Measurements from ENCODE around the gene CR1.
A peak's percentile ranks its signal among the peaks of the same experiment; 100 is the strongest.
"Not testable (repeated sequence)": the region's sequence is repeated elsewhere in the genome, so short reads cannot be mapped to it uniquely, and the experiment has no call there.

CR1 gene

DNA sequence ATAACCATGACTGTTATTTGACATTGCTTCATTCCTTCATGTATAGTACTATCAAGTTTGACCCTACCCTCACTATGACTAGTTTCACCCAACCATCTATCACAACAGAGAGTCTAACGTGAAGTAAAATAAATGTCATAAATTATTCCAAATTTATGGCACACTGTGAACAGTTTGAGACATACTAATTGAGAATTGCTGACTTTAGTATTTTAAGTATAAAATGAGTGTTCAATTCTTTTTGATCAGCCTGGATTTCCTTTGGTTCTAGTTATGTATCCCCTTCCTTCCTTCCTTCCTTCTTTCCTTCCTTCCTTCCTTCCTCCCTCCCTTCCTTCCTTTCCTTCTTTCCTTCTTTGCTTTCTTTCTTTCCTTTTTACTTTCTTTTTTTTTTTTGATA, 14.5 kb downstream of the CR1 start:
- DNase-seq, result no peak

DNA sequence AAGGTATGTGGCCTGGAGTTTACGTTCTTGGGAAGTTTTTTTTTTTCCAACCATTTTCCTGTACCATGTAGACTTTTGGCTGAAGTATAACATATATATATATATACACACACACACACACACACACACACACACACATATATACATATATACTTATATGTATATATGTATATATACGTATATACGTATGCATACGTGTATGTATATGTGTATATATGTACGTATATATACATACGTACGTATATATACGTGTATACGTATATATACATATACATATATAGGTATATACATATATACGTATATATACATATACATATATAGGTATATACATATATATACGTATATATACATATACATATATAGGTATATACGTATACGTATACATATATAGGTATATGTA, 18.9 kb downstream of the CR1 start:
- DNase-seq, result no peak

DNA sequence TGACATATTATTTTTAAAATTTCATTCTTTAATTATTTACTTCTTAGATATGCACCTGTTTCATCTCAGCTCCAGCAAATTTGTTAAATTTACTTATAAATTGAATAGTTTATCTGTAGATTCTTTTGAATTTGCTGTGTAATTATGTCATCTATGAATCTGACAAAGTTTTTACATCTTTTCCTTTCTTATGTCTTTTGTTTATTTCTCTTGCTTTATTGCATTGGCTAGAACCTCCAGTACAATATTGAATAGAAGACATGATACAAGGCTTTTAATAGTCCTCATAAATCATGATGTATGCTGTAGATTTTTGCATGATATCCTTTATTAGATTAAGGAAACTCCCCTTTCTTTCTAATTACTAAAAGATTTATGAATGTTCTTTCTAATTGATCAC, 20.8 kb downstream of the CR1 start:
- no peak for DNase-seq

DNA sequence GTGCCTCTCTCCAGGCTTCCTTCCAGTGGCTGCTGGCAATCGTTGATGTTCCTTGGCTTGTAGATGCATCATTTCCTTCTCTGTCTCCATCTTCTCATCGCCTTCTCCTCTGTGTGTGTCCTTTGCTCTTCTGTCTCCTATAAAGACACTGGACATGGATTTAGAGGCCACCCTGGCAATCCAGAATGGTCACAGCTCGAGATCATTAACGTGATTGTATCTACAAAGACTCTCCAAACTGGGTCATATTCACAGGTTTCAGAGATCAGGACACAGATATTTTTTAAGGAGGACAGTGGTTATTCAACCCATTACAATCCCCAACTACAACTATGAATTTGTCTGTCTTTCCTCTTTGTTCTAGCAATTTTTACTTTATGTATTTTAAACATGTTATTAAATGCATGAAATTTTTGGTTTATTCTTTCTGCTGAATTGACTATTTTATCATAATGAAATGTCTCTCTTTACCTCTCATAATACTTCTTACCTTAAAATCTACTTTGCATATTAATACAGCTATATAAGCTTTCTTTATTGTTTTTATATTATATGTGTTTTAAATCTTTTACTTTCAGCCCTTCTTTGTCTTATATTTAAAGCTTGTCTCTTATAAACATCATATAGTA, 22.8 kb downstream of the CR1 start:
- DNase-seq, result no peak

DNA sequence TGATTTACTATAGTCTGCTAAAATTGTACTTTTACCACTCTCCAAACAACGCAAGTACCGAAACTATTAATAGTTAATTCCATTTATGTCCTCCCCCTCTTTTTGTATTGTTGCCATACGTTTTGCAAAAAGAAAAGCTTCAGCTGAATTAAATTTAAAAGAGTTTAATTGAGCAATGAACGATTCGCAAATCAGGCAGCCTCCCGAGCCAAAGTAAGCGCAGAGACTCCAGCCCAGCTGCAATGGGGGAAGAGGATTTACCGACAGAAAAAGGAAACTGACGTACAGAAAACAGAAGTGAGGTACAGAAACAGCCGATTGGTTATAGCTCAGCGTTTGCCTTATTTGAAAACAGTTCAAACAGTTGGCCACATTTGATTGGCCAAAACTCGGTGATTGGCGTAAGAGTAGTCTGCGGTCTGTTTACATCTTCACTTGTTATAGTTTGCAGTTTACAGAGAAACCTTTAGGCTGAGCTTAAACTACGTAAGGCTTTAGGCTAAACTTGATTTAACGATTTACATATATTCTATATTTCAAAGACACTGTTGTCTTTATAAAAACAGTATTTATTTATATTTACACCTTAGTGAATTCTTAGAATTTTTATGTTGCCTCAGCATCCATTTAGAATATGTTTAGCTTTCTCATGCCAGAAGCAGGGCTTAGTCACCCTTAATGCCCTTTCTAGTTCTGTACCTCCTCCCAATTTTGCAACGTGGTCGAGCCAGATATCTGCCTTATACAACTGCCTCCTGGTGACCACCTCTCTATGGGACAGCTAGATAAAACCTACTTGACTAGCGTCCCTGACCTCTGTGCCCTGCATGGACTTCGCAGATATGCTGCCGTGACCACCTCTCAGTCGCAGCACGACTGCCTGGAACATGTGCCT, 23.8 kb downstream of the CR1 start:
- no peak for DNase-seq

DNA sequence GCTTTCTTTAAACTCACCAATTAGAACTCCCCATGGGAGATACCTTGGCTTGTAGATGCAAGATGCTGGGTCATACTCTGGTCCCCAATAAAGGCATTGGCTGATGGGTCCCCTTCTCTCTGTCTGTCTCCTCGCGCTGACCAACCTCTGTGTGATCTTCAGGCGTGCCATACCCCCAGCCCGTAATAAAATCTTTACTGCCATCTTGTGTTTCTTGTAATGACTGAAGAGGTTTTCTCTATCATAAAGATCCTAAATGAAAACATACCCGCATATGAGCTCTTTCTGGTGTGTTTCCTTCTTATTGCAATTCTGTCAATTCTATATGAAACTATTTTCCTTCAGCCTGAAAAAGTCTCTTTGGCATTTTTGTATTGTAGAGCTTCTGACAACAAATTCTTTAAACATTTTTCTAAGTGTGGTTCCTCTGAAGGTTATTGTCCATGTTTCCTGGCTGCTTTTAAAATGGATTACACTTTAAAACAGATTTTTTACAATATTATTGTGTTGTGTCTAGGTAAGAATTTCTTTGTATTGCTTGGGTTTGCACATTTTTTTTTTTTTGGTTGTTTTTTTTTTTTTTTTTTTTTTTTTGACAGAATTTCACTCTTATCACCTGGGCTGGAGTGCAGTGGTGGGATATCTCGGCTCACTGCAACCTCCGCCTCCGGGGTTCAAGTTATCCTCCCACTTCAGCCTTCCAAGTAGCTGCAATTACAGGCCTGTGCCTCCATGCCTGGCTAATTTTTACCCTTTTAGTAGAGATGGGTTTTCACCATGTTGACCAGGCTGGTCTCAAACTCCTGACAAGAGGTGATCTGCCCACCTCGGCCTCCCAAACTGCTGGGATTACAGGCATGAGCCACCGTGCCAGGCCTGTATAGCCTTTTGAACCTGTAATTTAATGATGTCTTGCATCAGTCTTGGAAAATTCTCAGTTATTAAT, 24.7 kb downstream of the CR1 start:
- DNase-seq, result not testable (repeated sequence)

DNA sequence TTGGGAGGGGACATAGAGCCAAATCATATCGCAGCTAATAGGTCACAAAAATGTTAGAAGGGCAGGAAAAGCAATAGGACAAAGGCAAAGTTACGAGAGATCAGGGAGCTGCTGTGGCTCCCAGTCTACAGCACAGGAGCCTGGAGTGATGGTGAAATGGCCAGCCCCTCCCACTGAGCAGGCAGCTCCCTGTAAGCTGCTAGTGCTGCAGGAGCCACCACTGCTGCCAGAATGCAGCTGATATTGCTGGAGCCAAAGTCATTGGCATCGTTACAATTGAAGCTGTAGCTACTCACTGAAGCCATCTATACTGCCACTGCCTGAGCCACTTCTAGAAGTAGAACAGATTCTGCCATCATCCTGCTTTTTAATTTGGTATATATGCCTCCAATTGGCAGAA, 29.3 kb downstream of the CR1 start:
- DNase-seq, result not testable (repeated sequence)

DNA sequence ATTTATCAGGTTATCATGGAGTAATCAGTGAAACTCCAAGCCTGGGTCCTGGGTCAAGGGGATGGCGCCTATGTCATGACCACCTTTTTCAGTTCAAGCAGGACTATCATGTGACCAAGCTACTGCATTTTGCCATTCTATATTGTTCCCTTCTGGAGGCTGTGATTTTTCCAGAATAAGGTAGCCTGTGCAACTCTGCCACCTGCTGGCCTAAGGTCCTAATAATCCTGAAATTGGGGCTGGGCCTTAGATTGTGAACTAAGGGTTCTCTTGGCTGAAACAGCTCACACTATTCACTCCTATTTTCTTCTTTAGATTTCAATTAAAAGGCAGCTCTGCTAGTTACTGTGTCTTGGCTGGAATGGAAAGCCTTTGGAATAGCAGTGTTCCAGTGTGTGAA, 32.4 kb downstream of the CR1 start:
- DNase-seq, result not testable (repeated sequence)

DNA sequence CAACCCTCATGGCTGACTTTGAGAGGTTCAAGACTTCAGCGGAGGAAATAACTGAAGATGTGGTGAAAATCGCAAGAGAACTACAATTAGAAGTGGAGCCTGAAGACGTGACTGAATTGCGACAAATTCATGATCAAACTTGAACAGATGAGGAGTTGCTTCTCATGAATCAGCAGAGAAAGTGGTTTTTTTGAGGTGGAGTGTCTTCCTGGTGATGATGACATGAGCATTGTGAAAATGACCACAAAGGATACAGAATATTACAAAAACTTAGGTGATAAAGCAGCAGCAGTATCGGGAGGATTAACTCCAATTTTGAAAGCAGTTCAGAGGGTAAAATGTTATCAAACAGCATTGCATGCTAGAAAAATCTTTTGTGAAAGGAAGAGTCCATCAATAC, 40.3 kb downstream of the CR1 start:
- DNase-seq, result not testable (repeated sequence)

DNA sequence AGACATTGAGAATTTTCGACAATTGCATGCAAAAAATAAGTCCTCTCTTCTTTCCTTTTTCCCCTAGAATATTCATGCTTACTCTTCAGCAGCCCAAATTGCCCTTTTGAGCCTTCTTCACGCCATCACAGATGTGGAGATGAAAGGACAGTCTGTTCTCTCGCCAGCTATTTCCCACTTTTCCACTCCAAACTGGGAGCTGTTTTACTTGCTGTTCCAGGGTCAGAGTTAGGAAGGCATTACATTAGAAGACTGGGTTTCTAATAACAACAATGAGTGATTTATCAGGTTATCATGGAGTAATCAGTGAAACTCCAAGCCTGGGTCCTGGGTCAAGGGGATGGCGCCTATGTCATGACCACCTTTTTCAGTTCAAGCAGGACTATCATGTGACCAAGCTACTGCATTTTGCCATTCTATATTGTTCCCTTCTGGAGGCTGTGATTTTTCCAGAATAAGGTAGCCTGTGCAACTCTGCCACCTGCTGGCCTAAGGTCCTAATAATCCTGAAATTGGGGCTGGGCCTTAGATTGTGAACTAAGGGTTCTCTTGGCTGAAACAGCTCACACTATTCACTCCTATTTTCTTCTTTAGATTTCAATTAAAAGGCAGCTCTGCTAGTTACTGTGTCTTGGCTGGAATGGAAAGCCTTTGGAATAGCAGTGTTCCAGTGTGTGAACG, 50.9 kb downstream of the CR1 start:
- DNase-seq, result not testable (repeated sequence)

DNA sequence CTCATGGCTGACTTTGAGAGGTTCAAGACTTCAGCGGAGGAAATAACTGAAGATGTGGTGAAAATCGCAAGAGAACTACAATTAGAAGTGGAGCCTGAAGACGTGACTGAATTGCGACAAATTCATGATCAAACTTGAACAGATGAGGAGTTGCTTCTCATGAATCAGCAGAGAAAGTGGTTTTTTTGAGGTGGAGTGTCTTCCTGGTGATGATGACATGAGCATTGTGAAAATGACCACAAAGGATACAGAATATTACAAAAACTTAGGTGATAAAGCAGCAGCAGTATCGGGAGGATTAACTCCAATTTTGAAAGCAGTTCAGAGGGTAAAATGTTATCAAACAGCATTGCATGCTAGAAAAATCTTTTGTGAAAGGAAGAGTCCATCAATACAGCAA, 58.9 kb downstream of the CR1 start:
- not testable (repeated sequence) for DNase-seq

DNA sequence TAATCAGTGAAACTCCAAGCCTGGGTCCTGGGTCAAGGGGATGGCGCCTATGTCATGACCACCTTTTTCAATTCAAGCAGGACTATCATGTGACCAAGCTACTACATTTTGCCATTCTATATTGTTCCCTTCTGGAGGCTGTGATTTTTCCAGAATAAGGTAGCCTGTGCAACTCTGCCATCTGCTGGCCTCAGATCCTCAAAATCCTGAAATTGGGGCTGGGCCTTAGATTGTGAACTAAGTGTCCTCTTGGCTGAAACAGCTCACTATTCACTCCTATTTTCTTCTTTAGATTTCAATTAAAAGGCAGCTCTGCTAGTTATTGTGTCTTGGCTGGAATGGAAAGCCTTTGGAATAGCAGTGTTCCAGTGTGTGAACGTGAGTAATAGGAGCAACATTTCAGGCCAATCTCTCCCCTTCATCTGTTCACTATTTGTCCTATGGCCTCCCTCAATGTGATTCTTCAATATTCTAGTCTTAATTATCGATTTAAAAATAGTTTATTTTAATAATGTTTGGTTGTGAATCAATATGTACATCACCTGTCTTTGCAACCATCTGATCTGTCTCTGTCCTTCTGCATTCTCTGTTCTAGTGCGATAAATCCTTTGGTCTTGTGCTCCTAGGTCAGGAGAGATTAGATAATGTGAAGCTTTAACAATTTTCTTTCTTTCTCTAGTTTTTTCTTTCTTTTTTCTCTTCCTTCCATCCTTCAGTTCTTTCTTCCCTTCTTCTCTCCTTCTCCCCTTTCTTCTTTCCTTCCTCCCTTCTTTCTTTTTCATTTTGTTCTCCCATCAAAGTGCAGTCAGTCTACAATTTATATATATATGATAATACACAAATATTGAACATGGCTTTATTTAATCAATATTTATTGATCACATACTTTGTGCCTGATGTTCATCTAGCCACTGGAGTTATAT, 69.8 kb downstream of the CR1 start:
- peak in 1 of 2 donors; percentile 1 for DNase-seq

DNA sequence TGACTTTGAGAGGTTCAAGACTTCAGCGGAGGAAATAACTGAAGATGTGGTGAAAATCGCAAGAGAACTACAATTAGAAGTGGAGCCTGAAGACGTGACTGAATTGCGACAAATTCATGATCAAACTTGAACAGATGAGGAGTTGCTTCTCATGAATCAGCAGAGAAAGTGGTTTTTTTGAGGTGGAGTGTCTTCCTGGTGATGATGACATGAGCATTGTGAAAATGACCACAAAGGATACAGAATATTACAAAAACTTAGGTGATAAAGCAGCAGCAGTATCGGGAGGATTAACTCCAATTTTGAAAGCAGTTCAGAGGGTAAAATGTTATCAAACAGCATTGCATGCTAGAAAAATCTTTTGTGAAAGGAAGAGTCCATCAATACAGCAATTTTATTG, 76.0 kb downstream of the CR1 start:
- DNase-seq, result not testable (repeated sequence)

DNA sequence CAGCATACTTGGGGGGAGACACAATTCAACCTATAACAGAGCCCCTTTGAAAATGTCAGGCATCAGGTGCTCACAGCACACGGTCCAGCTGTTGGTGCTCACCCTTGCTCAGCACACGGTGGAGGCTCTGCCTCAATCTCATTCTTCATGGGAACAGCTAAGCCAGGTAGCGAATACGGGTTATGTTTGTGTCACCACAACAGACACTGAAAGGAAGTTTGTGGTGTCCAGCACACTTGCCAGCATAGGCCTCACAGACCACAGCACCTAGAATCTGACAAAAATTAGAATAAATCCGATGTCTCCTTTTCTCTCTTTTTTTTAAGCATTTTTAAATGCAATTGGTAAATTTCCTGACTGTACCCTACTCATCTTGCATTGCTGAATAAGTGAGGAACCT, 77.1 kb downstream of the CR1 start:
- DNase-seq, result not testable (repeated sequence)

DNA sequence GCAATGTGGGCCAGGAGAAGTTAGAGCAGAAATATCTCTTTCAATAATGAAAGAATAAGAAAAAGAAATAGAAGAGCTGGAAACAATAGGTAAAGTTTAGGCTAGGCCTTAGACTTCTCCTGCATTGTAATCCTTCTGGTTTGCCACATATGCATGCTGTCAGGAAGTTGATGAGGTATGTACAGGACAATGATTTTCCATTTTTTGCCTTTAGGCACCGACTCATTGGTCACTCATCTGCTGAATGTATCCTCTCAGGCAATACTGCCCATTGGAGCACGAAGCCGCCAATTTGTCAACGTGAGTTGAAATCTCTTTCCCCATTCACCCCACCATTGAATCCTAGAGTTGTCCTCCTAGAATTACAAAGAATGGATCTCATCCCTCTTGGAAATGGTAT, 79.4 kb downstream of the CR1 start:
- not testable (repeated sequence) for DNase-seq

DNA sequence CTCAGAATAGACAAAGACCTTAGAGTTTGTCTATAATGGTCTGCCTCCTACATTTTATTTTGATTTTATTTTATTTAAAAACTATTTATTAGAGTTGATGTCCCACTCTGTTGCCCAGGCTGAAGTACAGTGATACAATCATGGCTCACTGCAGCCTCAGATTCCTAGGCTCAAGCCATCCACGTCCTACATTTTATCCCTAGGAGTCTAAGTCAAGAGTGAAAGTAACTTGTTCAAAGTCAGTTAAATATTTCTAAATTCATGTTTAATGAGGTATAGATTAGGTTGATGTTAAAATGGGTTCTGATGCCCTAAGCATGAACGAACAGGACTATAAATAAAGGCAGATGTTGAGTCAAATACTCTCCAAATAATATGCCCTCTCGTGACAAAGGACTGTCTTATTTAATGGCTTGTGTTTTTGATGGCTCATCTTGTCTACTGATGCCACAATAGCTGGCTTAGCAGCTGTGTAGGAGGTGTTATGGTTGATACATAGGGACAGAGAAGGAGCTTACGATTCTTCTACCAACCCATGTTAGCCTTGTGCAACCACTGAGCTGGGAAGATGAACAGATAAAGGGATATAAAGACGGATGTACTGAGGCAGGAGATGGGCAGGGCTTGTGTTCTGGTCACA, 83.0 kb downstream of the CR1 start:
- no peak for DNase-seq

DNA sequence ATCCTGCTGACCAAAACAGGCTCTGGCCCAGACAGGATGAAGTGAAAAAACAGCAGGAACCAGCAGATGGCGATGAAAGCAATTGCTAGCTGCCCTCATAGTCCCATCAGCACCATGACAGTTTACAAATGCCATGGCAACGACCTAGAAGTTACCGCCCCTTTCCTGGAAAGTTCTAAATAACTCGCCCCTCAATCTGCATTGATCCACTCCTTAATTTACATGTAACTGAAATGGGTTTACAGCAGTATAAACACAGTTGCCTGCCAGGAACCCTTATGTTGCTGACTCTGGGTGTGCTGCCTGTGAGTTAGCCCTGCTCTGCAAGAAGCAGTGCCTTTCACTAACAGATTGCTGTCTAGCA, 83.5 kb downstream of the CR1 start:
- DNase-seq, result peak in 1 of 2 donors; percentile 4

DNA sequence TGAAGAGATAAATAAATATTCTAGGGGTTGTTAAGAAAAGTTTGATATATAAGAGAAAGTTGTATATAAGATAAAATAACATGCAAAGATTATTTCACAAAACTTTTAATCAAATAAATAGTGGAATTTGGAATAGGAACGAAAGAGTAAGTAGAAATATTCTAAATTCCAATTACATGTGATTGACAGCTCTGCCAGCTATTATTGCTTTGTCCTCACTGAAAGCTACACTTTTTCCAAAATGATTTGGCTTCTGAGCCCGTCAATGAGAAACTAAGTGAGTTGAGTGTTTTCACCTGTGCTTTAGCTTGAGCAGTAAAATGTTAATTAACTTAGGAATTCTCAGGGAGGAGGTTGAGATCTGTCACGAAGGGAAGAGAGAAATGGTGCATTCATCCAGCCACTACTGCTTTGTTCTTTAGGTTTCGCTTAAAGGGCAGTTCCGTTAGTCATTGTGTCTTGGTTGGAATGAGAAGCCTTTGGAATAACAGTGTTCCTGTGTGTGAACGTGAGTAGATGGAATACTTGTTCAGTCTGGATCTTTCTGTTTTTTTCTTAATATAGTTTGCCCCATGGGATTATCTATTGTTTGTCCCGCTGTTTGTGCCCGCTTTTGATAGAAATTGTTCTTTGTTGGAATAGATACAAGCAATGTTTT, 85.7 kb downstream of the CR1 start:
- no peak for DNase-seq

DNA sequence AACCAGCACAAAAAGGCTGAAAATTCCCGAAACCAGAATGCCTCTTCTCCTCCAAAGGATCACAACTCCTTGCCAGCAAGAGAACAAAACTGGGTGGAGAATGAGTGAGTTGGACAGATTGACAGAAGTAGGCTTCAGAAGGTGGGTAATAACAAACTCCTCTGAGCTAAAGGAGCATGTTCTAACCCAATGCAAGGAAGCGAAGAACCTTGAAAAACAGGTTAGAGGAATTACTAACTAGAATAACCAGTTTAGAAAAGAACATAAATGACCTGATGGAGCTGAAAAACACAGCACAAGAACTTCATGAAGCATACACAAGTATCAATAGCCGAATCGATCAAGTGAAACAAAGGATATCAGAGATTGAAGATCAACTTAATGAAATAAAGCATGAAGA, 93.5 kb downstream of the CR1 start:
- DNase-seq, result not testable (repeated sequence)

DNA sequence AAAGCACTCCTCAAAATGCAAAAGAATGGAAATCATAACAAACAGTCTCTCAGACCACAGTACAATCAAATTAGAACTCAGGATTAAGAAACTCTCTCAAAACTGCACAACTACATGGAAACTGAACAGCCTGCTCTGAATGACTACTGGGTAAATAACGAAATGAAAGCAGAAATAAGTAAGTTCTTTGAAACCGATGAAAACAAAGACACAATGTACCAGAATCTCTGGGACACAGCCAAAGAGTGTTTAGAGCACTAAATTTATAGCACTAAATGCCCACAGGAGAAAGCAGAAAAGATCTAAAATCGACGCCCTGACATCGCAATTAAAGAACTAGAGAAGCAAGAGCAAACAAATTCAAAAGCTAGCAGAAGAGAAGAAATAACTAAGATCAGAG, 95.2 kb downstream of the CR1 start:
- DNase-seq, result not testable (repeated sequence)

All from bone marrow (tissue), 2 donors.